Right atrium auricular region (tissue), 2 donors: ENCODE results near the gene SCFD2. TPM values are rescaled to one million over a fixed set of nuclear protein-coding genes. Genes with fewer than 3 reads are reported as not detected.

Experiments
- DNase-seq: peaks from one replicate; pipeline ENCODE4 v3.0.0-alpha.2; 2019; ENCODE audit warnings: low spot score
- H3K27ac ChIP-seq, 2 donors: fragments of 200-600 bp; sonication (generic); 1 replicate in 1 of 2; 2 replicates in 1 of 2; pipeline ENCODE4 v1.5.1; 2016 to 2019
- H3K27me3 ChIP-seq, 2 donors: fragments of 200-600 bp; sonication (generic); one replicate each; pipeline versions ENCODE4 v1.5.1 to v1.6.0; 2017 to 2019
- H3K36me3 ChIP-seq: fragments of 200-600 bp; sonication (generic); one replicate; pipeline ENCODE4 v1.5.1; 2016
- H3K4me1 ChIP-seq, 2 donors: fragments of 200-600 bp; sonication (generic); one replicate each; pipeline versions ENCODE4 v1.5.1 to v1.6.0; 2017 to 2019
- H3K4me3 ChIP-seq, 2 donors: fragments of 200-600 bp; sonication (generic); 1 replicate in 1 of 2; 2 replicates in 1 of 2; pipeline ENCODE4 v1.5.1; 2017 to 2019; ENCODE audit warnings: mild to moderate bottlenecking in 1 of 2, moderate library complexity in 1 of 2
- H3K9me3 ChIP-seq, 2 donors: fragments of 200-600 bp; sonication (generic); one replicate each; pipeline ENCODE4 v1.5.1; 2019
- total RNA-seq, 2 donors: library from RNA; depleted of rRNA; stranded (reverse); fragments of >200 nt; gene quantifications; one replicate each; pipeline ENCODE4 v1.1.0, GENCODE V29; 2016
- TF ChIP-seq, protein P1 (sequence below), 2 donors: fragments of 200-600 bp; sonication (generic); IDR thresholded peaks; one replicate each; pipeline ENCODE4 v1.5.1; 2019; ENCODE audit warnings: antibody characterized with exemption in 2 of 2

The SCFD2 gene
- total RNA-seq, 2 donors from 2014 or later = 8.1 to 9.4 TPM

DNA sequence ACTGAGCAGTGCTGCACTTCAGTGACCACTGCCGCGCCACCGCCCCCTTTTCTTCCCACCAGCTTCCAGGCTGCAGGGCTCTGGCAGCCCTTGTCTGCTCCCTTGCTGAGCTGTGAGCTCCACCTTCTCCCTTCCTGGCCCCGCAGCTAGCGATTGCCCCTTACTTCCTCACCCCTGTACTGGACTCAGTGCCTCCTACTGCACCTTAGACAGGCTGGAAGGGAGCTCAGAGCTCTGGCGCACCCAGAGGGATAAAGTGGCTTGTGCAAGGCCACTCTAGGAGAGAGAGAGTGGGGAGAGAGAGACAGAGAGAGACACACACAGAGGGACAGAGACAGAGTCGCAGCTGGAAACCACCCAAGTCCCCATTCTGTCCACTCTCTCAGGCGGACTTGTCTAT, 497.7 kb downstream of the SCFD2 start:
- Histone ChIP-seq H3K4me1 (peaks cover 0 to 65% of the 10 kb centered on the region in 2 donors), H3K36me3 (peaks cover 12% of the 10 kb centered on the region), H3K9me3 (no peaks in the 10 kb centered on the region), H3K4me3 (no peak overlapping the region), H3K27me3 (no peaks in the 10 kb centered on the region), H3K27ac (peak overlapping the region; percentile 65 to 85)
- TF ChIP-seq, protein P1, sequence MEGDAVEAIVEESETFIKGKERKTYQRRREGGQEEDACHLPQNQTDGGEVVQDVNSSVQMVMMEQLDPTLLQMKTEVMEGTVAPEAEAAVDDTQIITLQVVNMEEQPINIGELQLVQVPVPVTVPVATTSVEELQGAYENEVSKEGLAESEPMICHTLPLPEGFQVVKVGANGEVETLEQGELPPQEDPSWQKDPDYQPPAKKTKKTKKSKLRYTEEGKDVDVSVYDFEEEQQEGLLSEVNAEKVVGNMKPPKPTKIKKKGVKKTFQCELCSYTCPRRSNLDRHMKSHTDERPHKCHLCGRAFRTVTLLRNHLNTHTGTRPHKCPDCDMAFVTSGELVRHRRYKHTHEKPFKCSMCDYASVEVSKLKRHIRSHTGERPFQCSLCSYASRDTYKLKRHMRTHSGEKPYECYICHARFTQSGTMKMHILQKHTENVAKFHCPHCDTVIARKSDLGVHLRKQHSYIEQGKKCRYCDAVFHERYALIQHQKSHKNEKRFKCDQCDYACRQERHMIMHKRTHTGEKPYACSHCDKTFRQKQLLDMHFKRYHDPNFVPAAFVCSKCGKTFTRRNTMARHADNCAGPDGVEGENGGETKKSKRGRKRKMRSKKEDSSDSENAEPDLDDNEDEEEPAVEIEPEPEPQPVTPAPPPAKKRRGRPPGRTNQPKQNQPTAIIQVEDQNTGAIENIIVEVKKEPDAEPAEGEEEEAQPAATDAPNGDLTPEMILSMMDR (IDR thresholded peaks at IDR 0.05) = peak in 1 of 2 donors; percentile 15
- DNase-seq = no peak

DNA sequence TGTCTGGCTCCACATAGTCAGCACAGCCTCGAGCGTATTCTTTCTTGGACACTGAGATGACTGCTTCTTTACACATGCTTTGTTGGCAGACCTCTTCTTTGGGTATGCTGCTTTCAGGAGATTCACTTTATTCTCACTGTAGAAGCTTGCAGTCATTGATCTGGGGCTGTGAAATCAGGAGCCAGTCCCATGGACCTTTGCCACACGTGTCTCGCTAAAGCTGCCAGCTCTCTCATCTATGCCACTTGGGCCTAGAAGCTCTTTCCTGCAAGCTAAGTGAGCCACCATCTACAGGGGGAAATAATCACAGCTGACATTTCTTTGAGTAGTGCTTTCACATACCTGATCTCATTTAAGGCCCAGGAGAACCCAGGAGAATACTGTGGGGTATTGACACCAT, 498.7 kb downstream of the SCFD2 start:
- no peak overlapping the region for H3K4me3 ChIP-seq
- H3K4me1 ChIP-seq = peaks cover 0 to 72% of the 10 kb centered on the region in 2 donors
- TF ChIP-seq, protein P1 (IDR thresholded peaks at IDR 0.05) = no peak
- no peak for DNase-seq
- H3K36me3 ChIP-seq = peaks cover 12% of the 10 kb centered on the region
- peak overlapping the region; percentile 65 to 85 for H3K27ac ChIP-seq
- H3K27me3 ChIP-seq = no peaks in the 10 kb centered on the region
- H3K9me3 ChIP-seq = no peaks in the 10 kb centered on the region

GRCh38 chr4:52866734-52867133, 499.1 kb downstream of the SCFD2 start:
- TF ChIP-seq, protein P1 (IDR thresholded peaks at IDR 0.05) = no peak
- peaks cover 0 to 72% of the 10 kb centered on the region in 2 donors for H3K4me1 ChIP-seq
- no peak for DNase-seq
- H3K4me3 ChIP-seq = no peak overlapping the region
- peaks cover 12% of the 10 kb centered on the region for H3K36me3 ChIP-seq
- H3K27ac ChIP-seq = peak overlapping the region in 1 of 2 donors; percentile 85
- H3K9me3 ChIP-seq = no peaks in the 10 kb centered on the region
- H3K27me3 ChIP-seq = no peaks in the 10 kb centered on the region

- Histone ChIP-seq H3K27ac (peak overlapping the region in 1 of 2 donors; percentile 56), H3K27me3 (no peaks in the 10 kb centered on the region), H3K36me3 (peaks cover 12% of the 10 kb centered on the region), H3K4me1 (peaks cover 0 to 70% of the 10 kb centered on the region in 2 donors), H3K4me3 (no peak overlapping the region), H3K9me3 (no peaks in the 10 kb centered on the region)
- DNase-seq = no peak
- TF ChIP-seq, protein P1 (IDR thresholded peaks at IDR 0.05) = no peak
These were observed 500.6 kb downstream of the SCFD2 start for GRCh38 chr4:52865300-52865699.

- Histone ChIP-seq H3K9me3 (no peaks in the 10 kb centered on the region), H3K36me3 (peaks cover 12% of the 10 kb centered on the region), H3K4me3 (peak overlapping the region in 1 of 2 donors; percentile 79), H3K27ac (peak overlapping the region; percentile 31 to 85), H3K4me1 (peaks cover 0 to 65% of the 10 kb centered on the region in 2 donors), H3K27me3 (no peaks in the 10 kb centered on the region)
- DNase-seq = no peak
- TF ChIP-seq, protein P1 (IDR thresholded peaks at IDR 0.05) = no peak
These were observed 501.1 kb downstream of the SCFD2 start for GRCh38 chr4:52864793-52865192.

DNA sequence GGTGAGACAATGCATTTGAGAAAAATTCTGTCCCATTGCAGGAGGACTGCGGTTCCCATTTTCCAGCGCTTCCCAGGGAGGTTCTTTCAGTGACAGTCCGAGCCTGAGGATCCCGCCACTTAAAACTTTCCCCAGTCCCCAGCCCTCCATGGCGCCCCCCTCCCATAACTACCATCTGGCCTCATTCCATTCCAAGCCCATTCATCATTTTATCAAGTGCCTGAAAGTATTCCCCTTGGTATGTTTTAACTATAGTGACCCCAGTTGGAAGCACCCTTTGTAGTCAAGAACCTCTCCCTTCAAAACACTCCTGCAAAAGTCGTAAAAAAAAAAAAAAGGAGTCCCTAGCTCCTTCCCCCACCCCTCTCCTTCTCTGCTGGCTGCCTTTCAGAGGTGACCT, 502.5 kb downstream of the SCFD2 start:
- peaks cover 12% of the 10 kb centered on the region for H3K36me3 ChIP-seq
- TF ChIP-seq, protein P1 (IDR thresholded peaks at IDR 0.05) = no peak
- no peak for DNase-seq
- peak overlapping the region; percentile 84 to 85 for H3K27ac ChIP-seq
- peaks cover 0 to 2% of the 10 kb centered on the region in 2 donors for H3K9me3 ChIP-seq
- peak overlapping the region; percentile 79 to 82 for H3K4me3 ChIP-seq
- H3K4me1 ChIP-seq = peaks cover 0 to 51% of the 10 kb centered on the region in 2 donors
- H3K27me3 ChIP-seq = no peaks in the 10 kb centered on the region
